Heart left ventricle (tissue), 13 donors: Measurements from ENCODE around the gene SPTBN1.

ENCODE experiments used
- CTCF ChIP-seq, 12 donors: fragments of 200-600 bp; sonication (generic) in 4 of 12; IDR thresholded peaks; one replicate each; pipeline versions ENCODE4 v1.5.0 to v1.8.0; 2018 to 2022; ENCODE audit warnings: antibody characterized with exemption in 12 of 12, mild to moderate bottlenecking in 5 of 12
- POLR2A ChIP-seq, 2 donors: fragments of 450-650 bp; IDR thresholded peaks; one replicate each; pipeline ENCODE4 v1.6.1; 2017; ENCODE audit warnings: antibody characterized with exemption in 2 of 2, mild to moderate bottlenecking in 2 of 2, moderate library complexity in 2 of 2
- donor health status: ischemic (EF 13 %, LVEDD 7.1; RV severe dilation, severe dysfunction).
- donor health status: DM: no; HTN: yes; CAD: no.
- donor health status: DM: no; HTN: no; CAD: no.
- donor health status: ischemic (EF 25% LVEDD 6.9; RV normal size, moderate dysfunction).
- donor health status: ischemic (EF 25% LVEDD 5.7; RV mildly dilated, moderate dysfunction).
- donor health status: ischemic (EF 35%, LVEDD 5.7; RV mildly dilated, moderate dysfunction).
- donor health status: nonischemic (EF 11% LVEDD 7.7; RV severe dilation, severe dysfunction).
- donor health status: DM: yes; HTN: yes; CAD: no.
- donor health status: PGD.
- donor health status: ischemic (EF 29% LVEDD 5.4; RV normal size, mild dysfunction).
- donor health status: nonischemic (EF 23%, LVEDD 6.1; RV moderate dilation, normal function).

DNA sequence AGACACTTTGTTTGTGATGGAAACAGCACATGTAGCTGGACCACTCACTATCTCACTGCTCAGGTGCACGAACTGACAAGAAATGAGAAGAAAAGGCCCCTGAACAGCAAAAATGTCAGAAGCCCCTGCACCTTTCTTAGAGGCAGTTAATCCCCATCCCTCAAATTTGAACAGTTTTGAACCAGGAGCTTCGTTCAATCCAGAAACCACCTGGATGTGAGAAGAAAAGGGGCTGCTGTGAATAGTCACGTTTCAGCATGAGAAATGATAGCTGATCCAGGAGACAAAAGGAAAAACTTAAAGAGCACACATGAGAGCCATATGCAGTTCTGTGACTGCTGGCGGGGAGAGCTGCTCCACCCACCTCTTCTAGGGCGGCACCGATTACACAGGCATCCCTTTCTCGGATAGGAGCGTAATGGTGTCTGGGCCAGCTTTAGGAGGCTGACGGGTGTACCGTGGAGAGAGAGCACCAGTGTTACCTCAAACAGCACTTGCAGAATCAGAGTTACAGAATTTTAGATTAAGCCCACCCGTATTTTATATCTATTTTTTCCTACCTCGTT lies 150.3 kb downstream of the SPTBN1 start:
- TF ChIP-seq CTCF (IDR thresholded peaks at IDR 0.05) (no peak), POLR2A (IDR thresholded peaks at IDR 0.05) (no peak)
